Left lung (tissue), 10 donors: ENCODE data around the gene BCL2L14. TPM values are rescaled to one million over a fixed set of nuclear protein-coding genes. Genes with fewer than 3 reads are reported as not detected.

Experiments used
- ATAC-seq: fragments of 200-7000 bp; cut with Tn5 transposase; one replicate; pipeline ENCODE4 v1.9.1; 2020; ENCODE audit warnings: moderate library complexity
- DNase-seq, 4 donors: peaks; one replicate each; pipeline ENCODE4 v3.0.0-alpha.2; 2013 to 2020
- H3K27ac ChIP-seq, 2 donors: fragments of 200-600 bp; sonication (generic) in 1 of 2; one replicate each; pipeline versions ENCODE4 v1.5.0 to v1.8.0; 2020 to 2021
- H3K27me3 ChIP-seq, 2 donors: fragments of 200-600 bp; sonication (generic) in 1 of 2; one replicate each; pipeline versions ENCODE4 v1.5.0 to v1.8.0; 2020 to 2021
- H3K36me3 ChIP-seq, 2 donors: fragments of 200-600 bp; sonication (generic) in 1 of 2; one replicate each; pipeline versions ENCODE4 v1.5.0 to v1.8.0; 2020 to 2021
- H3K4me1 ChIP-seq, 2 donors: fragments of 200-600 bp; one replicate each; pipeline ENCODE4 v1.8.0; 2021
- H3K4me3 ChIP-seq, 2 donors: fragments of 200-600 bp; sonication (generic) in 1 of 2; one replicate each; pipeline versions ENCODE4 v1.5.0 to v1.8.0; 2020 to 2021; ENCODE audit warnings: mild to moderate bottlenecking in 1 of 2
- H3K9me3 ChIP-seq, 2 donors: fragments of 200-600 bp; sonication (generic) in 1 of 2; one replicate each; pipeline versions ENCODE4 v1.5.0 to v1.8.0; 2020 to 2021
- intact Hi-C, 2 donors: fragments of 100-400 bp; cut with DNase I; formaldehyde crosslinking; loops; one replicate each; pipeline versions ENCODE4 v1.11.2 to v1.14.2; 2022
- polyA plus RNA-seq, 6 donors: library from polyadenylated mRNA; unstranded; fragments of 120-200 nt; gene quantifications; one replicate each; pipeline ENCODE4 v1.2.1, GENCODE V29; 2013; ENCODE audit not compliant: insufficient read length in 6 of 6
- total RNA-seq, 2 donors: library from RNA; stranded (reverse); fragmentation: NEBNext Ultra II Directional; extraction: Animal tissue kit (Norgen Biotek cat#: 25700); gene quantifications; one replicate each; pipeline ENCODE4 v1.2.1, GENCODE V29; 2021
- TF ChIP-seq, protein P1 (sequence below), 2 donors: fragments of 200-600 bp; sonication (generic) in 1 of 2; IDR thresholded peaks; one replicate each; pipeline versions ENCODE4 v1.5.0 to v1.8.0; 2021; ENCODE audit warnings: antibody characterized with exemption in 2 of 2
- donor health status: DM: no; HTN: yes; CAD: no.
- donor health status: DM: no; HTN: no; CAD: no.

BCL2L14 gene
- total and polyA plus RNA-seq, 8 donors = 0.31 to 1.7 (median 0.69) TPM

DNA sequence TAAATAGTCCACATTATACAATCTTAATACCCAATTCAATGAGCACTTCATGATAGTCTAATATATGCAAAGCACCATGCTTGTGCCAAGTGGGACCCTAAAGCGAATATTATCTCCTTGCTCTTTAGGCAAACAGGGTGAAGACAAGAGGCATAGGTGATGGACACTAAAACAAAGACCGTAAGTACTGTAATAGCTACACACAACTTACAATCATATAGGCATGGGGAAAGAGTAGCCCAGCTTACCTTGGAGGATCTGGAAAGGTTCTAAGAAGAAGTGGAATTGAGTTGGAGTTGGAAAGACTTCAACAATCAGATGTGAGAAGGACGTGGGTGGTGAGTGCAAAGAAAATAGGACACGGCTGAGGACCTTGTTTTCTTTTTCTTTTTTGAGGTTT lies 19.1 kb upstream of the BCL2L14 start:
- intact Hi-C loops = no loop called here
- H3K9me3 ChIP-seq = no peaks in the 10 kb centered on the region
- no peak for ATAC-seq
- no peaks in the 10 kb centered on the region for H3K4me1 ChIP-seq
- no peak for DNase-seq
- TF ChIP-seq, protein P1, sequence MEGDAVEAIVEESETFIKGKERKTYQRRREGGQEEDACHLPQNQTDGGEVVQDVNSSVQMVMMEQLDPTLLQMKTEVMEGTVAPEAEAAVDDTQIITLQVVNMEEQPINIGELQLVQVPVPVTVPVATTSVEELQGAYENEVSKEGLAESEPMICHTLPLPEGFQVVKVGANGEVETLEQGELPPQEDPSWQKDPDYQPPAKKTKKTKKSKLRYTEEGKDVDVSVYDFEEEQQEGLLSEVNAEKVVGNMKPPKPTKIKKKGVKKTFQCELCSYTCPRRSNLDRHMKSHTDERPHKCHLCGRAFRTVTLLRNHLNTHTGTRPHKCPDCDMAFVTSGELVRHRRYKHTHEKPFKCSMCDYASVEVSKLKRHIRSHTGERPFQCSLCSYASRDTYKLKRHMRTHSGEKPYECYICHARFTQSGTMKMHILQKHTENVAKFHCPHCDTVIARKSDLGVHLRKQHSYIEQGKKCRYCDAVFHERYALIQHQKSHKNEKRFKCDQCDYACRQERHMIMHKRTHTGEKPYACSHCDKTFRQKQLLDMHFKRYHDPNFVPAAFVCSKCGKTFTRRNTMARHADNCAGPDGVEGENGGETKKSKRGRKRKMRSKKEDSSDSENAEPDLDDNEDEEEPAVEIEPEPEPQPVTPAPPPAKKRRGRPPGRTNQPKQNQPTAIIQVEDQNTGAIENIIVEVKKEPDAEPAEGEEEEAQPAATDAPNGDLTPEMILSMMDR (IDR thresholded peaks at IDR 0.05) = no peak
- no peak overlapping the region for H3K4me3 ChIP-seq
- no peaks in the 10 kb centered on the region for H3K27me3 ChIP-seq
- H3K27ac ChIP-seq = no peak overlapping the region
- H3K36me3 ChIP-seq = no peaks in the 10 kb centered on the region

DNA sequence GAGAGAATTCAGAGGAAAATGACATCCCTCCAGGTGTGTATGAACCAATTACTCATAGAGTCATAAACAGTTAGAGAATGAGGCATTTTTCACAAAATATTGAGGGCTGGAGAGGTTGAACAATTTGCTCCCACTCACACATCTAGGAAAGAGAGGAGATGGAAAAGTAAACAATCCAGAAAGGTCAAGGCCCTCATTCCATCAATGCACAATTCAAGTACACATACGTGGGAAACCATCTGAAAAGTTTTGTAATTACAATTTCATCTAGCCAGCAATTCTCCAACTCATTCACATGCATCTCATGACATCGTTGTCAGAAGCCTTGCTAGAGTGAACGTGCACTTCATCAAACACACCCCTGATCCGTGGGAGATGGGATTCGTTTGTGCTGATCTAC lies 15.7 kb upstream of the BCL2L14 start:
- no peak for ATAC-seq
- DNase-seq = no peak
- Histone ChIP-seq H3K27ac (no peak overlapping the region), H3K27me3 (no peaks in the 10 kb centered on the region), H3K36me3 (no peaks in the 10 kb centered on the region), H3K4me3 (no peak overlapping the region), H3K9me3 (no peaks in the 10 kb centered on the region), H3K4me1 (no peaks in the 10 kb centered on the region)
- intact Hi-C loops = no loop called here
- TF ChIP-seq, protein P1 (IDR thresholded peaks at IDR 0.05) = no peak

DNA sequence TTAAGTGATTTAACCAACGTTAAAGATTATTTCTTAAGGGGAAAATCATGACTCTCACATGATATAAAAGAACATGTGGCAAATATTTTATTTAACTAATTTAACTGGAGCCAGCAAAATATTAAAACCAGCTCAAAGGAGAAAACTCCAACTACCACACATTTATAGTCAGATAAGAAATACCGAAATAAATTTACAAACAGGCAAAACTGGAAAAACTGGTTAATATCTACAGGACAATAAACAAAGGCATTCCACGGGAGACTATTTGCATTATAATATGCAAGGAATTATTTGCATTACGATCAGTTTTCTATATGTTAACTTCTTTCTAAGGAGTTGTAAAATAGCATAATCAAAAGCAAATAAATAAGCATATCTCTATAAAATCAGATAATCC lies 13.8 kb upstream of the BCL2L14 start:
- DNase-seq (no peak), ATAC-seq (no peak)
- H3K27me3 ChIP-seq = no peaks in the 10 kb centered on the region

DNA sequence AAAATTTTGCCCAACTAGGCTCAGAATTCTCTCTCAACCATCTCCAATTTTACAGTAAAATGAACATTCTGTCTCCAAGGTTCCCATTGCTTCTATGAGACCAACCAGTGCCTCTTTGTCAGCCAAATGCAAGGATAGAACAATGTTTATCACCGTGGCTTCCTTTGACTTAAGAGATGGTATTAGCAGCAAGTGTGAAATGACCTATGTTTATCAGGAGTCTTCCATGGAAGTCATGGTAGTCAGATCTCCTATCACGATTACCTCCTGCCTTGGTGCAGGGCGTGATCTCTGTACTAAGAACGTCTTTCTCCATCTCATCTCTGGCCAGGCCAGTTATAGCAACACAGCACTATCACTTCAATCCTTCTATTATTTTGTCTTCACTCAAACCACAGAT lies 6.1 kb upstream of the BCL2L14 start:
- Histone ChIP-seq H3K27me3 (no peaks in the 10 kb centered on the region), H3K36me3 (no peaks in the 10 kb centered on the region), H3K27ac (no peak overlapping the region), H3K9me3 (no peaks in the 10 kb centered on the region), H3K4me3 (no peak overlapping the region), H3K4me1 (no peaks in the 10 kb centered on the region)
- intact Hi-C loops = no loop called here
- TF ChIP-seq, protein P1 (IDR thresholded peaks at IDR 0.05) = no peak
- no peak for DNase-seq
- ATAC-seq = no peak

More for the DNA sequence above, 13.8 kb upstream of the BCL2L14 start:
- Histone ChIP-seq H3K27ac (no peak overlapping the region), H3K9me3 (no peaks in the 10 kb centered on the region), H3K4me3 (no peak overlapping the region), H3K36me3 (no peaks in the 10 kb centered on the region), H3K4me1 (no peaks in the 10 kb centered on the region)
- TF ChIP-seq, protein P1 (IDR thresholded peaks at IDR 0.05) = no peak
- intact Hi-C loops = no loop called here

DNA sequence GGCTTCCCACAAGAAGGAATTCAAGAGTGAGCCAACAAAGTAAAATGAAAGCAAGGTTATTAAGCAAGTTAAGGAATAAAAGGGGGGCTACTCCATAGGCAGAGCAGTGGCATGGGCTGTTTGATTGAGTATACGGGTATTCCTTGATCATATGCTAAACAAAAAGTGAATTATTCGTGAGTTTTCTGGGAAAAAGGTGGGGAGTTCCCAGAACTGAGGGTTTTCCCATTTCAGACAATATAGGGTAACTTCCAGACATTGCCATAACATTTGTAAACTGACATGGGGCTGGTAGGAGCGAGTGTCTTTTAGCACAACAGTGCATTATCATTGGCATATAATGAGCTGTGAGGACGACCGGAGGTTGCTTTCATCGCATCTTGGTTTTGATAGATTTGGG lies 2.0 kb upstream of the BCL2L14 start:
- Histone ChIP-seq H3K27me3 (no peaks in the 10 kb centered on the region), H3K36me3 (no peaks in the 10 kb centered on the region), H3K4me1 (peaks cover 0 to 13% of the 10 kb centered on the region in 2 donors), H3K4me3 (no peak overlapping the region), H3K27ac (no peak overlapping the region), H3K9me3 (no peaks in the 10 kb centered on the region)
- intact Hi-C loops = no loop called here
- TF ChIP-seq, protein P1 (IDR thresholded peaks at IDR 0.05) = no peak
- ATAC-seq (no peak), DNase-seq (no peak)
